Coronary artery (tissue), 2 donors: ENCODE data around the gene PHIP.

Experiments
- DNase-seq: peaks from one replicate; pipeline ENCODE4 v3.0.0-alpha.2; 2017; ENCODE audit warnings: low spot score
- H3K27ac ChIP-seq, 2 donors: fragments of 200-600 bp; sonication (generic); one replicate each; pipeline ENCODE4 v1.5.1; 2016 to 2019
- H3K4me3 ChIP-seq: fragments of 200-600 bp; sonication (generic); 2 replicates; pipeline ENCODE4 v1.5.1; 2016; ENCODE audit warnings: mild to moderate bottlenecking, moderate library complexity
- TF ChIP-seq, protein P1 (sequence below): fragments of 200-600 bp; sonication (generic); IDR thresholded peaks from one replicate; pipeline ENCODE4 v1.5.1; 2019; ENCODE audit warnings: antibody characterized with exemption

PHIP gene

DNA sequence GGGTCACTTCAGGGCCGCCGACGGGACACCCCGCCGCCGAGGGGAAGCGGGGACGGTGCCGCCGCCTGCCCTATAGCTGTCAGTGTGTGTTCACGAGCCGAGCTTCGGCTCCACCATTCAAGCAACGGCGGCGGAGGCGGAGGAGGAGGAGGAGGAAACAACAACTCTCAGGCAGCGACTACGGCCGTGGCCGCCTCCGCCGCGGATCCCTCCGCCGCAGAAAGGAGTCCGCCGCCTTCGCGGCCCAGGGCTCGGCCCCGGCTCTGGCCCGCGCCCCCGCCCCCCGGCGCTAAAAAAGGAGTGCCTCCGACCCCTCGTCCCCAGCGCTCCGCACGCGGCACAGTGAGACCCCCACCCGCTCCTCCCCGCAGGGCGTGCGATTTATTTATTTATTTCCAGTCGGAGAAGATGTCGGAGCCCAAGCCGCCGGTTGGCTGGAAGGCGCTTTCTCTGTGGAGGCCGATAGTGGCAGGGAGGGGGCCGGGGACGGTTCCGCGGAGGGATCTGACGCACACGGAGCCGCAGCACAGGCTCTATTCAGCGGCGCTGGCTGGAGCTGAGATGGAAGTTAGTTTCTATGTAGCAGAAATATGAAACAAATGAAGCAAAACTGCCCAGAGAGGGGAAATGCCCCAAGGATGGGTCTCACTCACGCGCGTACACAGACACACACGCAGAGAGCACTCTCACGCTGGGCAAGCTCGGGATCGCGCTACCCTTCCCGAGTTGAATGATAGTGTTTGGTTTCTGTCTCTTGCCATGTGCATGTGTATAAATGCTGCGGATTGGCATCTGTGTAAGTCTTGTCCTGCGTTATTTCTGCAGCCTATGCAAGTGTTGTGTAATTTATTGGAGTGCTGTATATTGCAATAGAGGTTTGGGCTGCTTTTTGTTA, at the start of gene PHIP:
Gene PHIP (minus strand): TSS at position 180 of the 895 bp plus-strand sequence. CDS start 186 bp downstream, outside the sequence.
- peak within 1 kb of the TSS; percentile 96 to 97 for H3K27ac ChIP-seq
- peak within 1 kb of the TSS; percentile 88 for H3K4me3 ChIP-seq
- TF ChIP-seq, protein P1, sequence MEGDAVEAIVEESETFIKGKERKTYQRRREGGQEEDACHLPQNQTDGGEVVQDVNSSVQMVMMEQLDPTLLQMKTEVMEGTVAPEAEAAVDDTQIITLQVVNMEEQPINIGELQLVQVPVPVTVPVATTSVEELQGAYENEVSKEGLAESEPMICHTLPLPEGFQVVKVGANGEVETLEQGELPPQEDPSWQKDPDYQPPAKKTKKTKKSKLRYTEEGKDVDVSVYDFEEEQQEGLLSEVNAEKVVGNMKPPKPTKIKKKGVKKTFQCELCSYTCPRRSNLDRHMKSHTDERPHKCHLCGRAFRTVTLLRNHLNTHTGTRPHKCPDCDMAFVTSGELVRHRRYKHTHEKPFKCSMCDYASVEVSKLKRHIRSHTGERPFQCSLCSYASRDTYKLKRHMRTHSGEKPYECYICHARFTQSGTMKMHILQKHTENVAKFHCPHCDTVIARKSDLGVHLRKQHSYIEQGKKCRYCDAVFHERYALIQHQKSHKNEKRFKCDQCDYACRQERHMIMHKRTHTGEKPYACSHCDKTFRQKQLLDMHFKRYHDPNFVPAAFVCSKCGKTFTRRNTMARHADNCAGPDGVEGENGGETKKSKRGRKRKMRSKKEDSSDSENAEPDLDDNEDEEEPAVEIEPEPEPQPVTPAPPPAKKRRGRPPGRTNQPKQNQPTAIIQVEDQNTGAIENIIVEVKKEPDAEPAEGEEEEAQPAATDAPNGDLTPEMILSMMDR: no peak
- peak; percentile 97 for DNase-seq

DNA sequence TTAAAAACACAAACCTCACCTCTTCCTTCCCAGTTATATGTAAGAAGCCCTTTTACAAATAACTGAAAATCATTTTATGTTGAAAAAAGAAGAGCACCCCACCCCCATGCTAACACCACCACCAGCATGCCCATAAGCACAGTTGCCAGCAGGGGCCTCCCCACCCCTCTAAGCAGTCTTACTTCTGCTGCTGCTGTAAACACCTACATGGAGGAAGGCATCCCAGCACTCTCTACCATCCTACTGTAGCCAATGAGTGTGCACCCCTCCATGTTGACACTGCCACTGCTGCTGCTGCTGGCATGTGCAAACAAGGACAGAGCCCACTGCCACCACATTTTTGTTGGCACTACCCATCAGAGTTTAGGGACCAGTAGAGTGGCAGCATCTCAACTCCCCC, 49.6 kb upstream of the PHIP start:
- H3K27ac ChIP-seq: no peak overlapping the region
- TF ChIP-seq, protein P1: no peak
- DNase-seq: no peak
- H3K4me3 ChIP-seq: no peak overlapping the region

- TF ChIP-seq, protein P1: no peak
- no peak overlapping the region for H3K27ac ChIP-seq
- no peak overlapping the region for H3K4me3 ChIP-seq
- DNase-seq: no peak
These were observed 41.2 kb upstream of the PHIP start for GRCh38 chr6:79119217-79119616.

DNA sequence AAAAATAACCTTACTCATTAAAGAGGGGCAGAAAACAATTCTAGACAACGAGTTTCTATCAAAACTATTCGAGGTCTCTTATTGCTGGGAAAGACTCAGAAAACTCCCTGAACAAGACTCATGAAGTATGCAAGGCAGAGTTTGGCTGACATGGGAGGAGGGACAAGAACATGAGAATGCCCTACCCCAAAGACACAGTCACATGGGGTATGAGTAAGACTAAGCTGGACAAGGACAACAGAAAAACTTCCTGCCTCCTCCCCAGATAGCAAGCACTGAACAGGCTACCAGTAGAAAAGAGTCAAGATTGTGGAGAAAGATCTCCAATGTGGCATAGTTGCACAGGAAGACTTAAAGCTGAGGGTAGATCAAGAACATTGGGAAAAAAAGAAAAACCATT, 39.7 kb upstream of the PHIP start:
- TF ChIP-seq, protein P1: no peak
- Histone ChIP-seq H3K27ac (no peak overlapping the region), H3K4me3 (no peak overlapping the region)
- DNase-seq: no peak

DNA sequence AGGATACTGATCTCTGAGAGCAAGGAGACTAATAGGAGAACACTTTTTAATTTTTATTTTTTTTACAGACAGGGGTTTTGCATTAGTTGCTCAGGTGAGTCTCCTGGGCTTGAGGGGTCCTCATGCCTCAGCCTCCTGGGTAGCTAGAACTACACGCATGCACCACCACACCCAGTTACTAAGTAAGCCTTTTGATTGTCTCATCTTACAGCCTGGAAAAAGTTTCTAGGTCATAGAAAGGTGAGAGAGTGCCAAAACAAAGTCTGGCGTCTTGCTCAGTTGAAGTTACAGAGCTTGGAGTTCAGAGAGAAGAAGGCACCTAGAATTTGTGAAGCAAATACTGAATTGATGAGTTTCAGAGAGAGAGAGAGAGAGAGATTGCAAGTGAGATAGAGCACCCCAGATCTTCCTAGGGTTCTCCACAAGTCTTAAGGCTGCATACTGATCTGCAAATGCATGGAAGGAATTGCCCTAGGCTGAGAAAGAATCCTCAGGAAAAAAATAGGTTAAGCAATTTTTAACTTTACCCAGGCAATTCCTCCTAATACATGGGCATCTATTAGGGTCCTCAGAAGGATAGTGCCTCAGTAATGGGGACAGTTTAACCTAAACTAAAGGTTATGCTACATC, 37.6 kb upstream of the PHIP start:
- no peak for DNase-seq
- Histone ChIP-seq H3K4me3 (no peak overlapping the region), H3K27ac (no peak overlapping the region)
- TF ChIP-seq, protein P1: no peak

GRCh38 chr6:79111549-79111948, 33.5 kb upstream of the PHIP start:
- Histone ChIP-seq H3K4me3 (no peak overlapping the region), H3K27ac (no peak overlapping the region)
- TF ChIP-seq, protein P1: no peak
- DNase-seq: no peak

- Histone ChIP-seq H3K4me3 (no peak overlapping the region), H3K27ac (no peak overlapping the region)
- no peak for DNase-seq
- TF ChIP-seq, protein P1: no peak
These were observed 23.1 kb upstream of the PHIP start for GRCh38 chr6:79101164-79101563.
